Erythroblast (primary cell): ENCODE results near the gene DNAJC1.

Experiments
- GATA1 ChIP-seq: IDR thresholded peaks from 2 replicates; pipeline ENCODE4 v1.6.1; 2011; ENCODE audit warnings: low read depth, mild to moderate bottlenecking, control low read depth, low read length, moderate library complexity
- POLR2A ChIP-seq: IDR thresholded peaks from 2 replicates; pipeline ENCODE4 v1.6.1; 2011; ENCODE audit warnings: mild to moderate bottlenecking, low read length

DNA sequence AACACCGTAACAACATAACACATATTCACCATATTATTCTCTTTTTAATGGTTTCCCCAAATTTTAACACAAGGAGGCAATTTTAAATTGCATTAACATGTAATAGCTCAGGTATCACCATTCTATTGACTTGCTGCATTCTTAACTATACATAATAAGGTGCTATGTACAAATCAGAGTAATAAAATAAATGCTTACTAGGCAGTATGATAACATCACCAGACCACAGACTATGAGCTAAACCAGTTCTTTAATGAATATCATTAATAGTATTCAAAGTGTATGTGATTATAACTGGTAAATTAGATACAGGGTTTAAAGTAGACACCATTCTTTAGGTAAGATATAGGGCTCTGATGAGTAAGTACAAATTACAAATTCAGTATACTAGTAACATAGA lies 226.6 kb downstream of the DNAJC1 start:
- TF ChIP-seq POLR2A (no peak), GATA1 (no peak)
